ENCODE measurements around the gene TNFSF9. TPM values are rescaled to one million over a fixed set of nuclear protein-coding genes. Genes with fewer than 3 reads are reported as not detected.

TNFSF9 gene
- total RNA-seq, 2 donors from 2014 or later = 0.68 to 3.9 TPM

- WGBS, 2 experiments (ENCODE audit: insufficient coverage in 1 of 2, insufficient read length in 1 of 2) = 67 to 82% methylated on average over 1 to 2 of the region's 2 CpGs
- no peak overlapping the region for H3K27ac ChIP-seq (ENCODE audit: low read depth, low read length)
- Mint-ChIP-seq H3K27ac (no peak overlapping the region), H3K27me3 (ENCODE audit: insufficient read depth) (peaks cover 15% of the 10 kb centered on the region), H3K36me3 (ENCODE audit: low read depth) (no peaks in the 10 kb centered on the region), H3K9me3 (peaks cover 3% of the 10 kb centered on the region), H3K4me1 (peaks cover 1% of the 10 kb centered on the region), H3K4me3 (no peak overlapping the region)
- no peak overlapping the region for H3K9ac ChIP-seq (ENCODE audit: extremely low read depth, low read length, poor library complexity, severe bottlenecking)
- TF ChIP-seq CTCF (conservative IDR thresholded peaks at IDR 0.05) = no peak
- no peak for DNase-seq
- no peaks in the 10 kb centered on the region for H3K27me3 ChIP-seq (ENCODE audit: control insufficient read depth, insufficient read depth, low read length, poor library complexity, severe bottlenecking)
- no peaks in the 10 kb centered on the region for H3K4me1 ChIP-seq (ENCODE audit: control insufficient read depth, insufficient read depth, low read length)
- H3K36me3 ChIP-seq (ENCODE audit: control insufficient read depth, insufficient read depth, low read length) = no peaks in the 10 kb centered on the region
- H3K4me3 ChIP-seq (ENCODE audit: low read length) = no peak overlapping the region
- no peaks in the 10 kb centered on the region for H3K9me3 ChIP-seq (ENCODE audit: control insufficient read depth, low read length)
Measured at GRCh38 chr19:6519289-6519688, 11.5 kb upstream of the TNFSF9 start.

DNA sequence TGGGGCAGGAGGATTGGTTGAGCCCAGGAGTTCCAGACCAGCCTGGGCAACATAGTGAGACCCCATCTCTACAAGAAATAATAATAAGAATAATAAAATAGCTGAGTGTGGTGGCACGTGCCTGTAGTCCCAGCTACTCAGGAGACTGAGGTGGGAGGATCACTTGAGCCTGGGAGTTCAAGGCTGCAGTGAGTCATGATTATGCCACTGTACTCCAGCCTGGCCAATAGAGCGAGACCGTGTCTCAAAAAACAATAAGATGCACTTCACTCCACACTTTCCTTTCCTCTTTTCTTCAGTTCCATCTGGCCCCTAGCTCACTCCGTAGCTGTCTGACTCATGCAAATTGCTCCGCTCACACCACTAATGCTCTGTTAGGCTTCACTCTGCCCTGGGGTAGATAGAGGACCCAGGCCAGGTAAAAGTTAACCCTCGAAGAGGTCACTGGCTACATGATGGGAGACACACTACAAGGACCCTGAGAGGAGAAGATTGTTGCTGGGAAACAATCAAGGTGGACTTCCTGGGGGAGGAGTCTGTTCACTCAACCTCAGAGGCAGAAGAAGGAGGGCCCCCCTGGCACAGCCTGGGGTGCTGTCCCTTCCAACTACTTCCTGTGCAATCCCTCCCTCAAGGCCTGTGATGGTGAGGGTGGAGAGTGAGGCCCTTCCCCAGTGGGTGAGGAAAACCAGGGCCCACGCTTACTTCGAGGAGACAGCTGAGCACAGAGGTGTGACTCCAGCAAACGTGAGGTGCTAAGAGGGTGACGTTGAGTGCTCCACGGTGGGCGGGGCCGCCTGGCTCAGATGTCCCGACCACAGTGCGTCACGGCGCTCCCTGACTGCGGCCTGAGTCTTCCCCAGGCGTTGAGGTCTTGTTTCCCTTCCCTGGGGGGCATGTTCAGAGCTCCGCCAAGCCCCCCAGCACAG lies 8.8 kb upstream of the TNFSF9 start:
- H3K27ac Mint-ChIP-seq = no peak overlapping the region
- Histone ChIP-seq H3K9ac (ENCODE audit: extremely low read depth, low read length, poor library complexity, severe bottlenecking) (no peak overlapping the region), H3K36me3 (ENCODE audit: control insufficient read depth, insufficient read depth, low read length) (no peaks in the 10 kb centered on the region), H3K4me3 (ENCODE audit: low read length) (no peak overlapping the region), H3K27ac (ENCODE audit: low read depth, low read length) (no peak overlapping the region), H3K27me3 (ENCODE audit: control insufficient read depth, insufficient read depth, low read length, poor library complexity, severe bottlenecking) (no peaks in the 10 kb centered on the region), H3K4me1 (ENCODE audit: control insufficient read depth, insufficient read depth, low read length) (no peaks in the 10 kb centered on the region), H3K9me3 (ENCODE audit: control insufficient read depth, low read length) (no peaks in the 10 kb centered on the region)
- DNase-seq = no peak
- H3K27me3 Mint-ChIP-seq (ENCODE audit: insufficient read depth) = peaks cover 15% of the 10 kb centered on the region
- no peaks in the 10 kb centered on the region for H3K36me3 Mint-ChIP-seq (ENCODE audit: low read depth)
- H3K9me3 Mint-ChIP-seq = no peaks in the 10 kb centered on the region
- no peak overlapping the region for H3K4me3 Mint-ChIP-seq
- WGBS, 2 experiments (ENCODE audit: insufficient coverage in 1 of 2, insufficient read length in 1 of 2) = 72 to 79% methylated on average over 18 to 20 of the region's 20 CpGs
- no peak for TF ChIP-seq CTCF (conservative IDR thresholded peaks at IDR 0.05)
- H3K4me1 Mint-ChIP-seq = no peaks in the 10 kb centered on the region

DNA sequence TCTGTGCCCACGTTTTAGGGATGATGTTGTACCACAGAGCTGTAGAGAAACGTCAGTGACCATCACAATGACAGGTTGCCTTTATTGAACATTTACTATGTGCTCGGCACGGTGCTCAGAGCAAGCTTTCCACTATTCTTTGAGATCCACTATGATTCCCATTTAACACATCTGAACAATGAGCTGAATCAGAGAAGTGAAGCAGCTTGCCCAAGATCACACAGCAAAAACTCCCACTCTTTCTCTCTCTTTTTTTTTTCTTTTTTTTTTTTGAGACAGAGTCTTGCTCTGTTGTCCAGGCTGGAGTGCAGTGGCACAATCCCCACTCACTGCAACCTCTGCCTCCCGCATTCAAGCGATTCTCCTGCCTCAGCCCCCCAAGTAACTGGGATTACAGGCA lies 8.1 kb upstream of the TNFSF9 start:
- Histone ChIP-seq H3K9me3 (ENCODE audit: control insufficient read depth, low read length) (no peaks in the 10 kb centered on the region), H3K4me1 (ENCODE audit: control insufficient read depth, insufficient read depth, low read length) (no peaks in the 10 kb centered on the region), H3K9ac (ENCODE audit: extremely low read depth, low read length, poor library complexity, severe bottlenecking) (no peak overlapping the region), H3K27me3 (ENCODE audit: control insufficient read depth, insufficient read depth, low read length, poor library complexity, severe bottlenecking) (no peaks in the 10 kb centered on the region), H3K27ac (ENCODE audit: low read depth, low read length) (no peak overlapping the region), H3K36me3 (ENCODE audit: control insufficient read depth, insufficient read depth, low read length) (no peaks in the 10 kb centered on the region), H3K4me3 (ENCODE audit: low read length) (no peak overlapping the region)
- Mint-ChIP-seq H3K4me1 (no peaks in the 10 kb centered on the region), H3K27ac (no peak overlapping the region), H3K4me3 (no peak overlapping the region), H3K9me3 (no peaks in the 10 kb centered on the region), H3K27me3 (ENCODE audit: insufficient read depth) (peaks cover 12% of the 10 kb centered on the region), H3K36me3 (ENCODE audit: low read depth) (no peaks in the 10 kb centered on the region)
- no peak for DNase-seq
- 73 to 85% methylated on average over 6 of the region's 6 CpGs for WGBS, 2 experiments (ENCODE audit: insufficient coverage in 1 of 2, insufficient read length in 1 of 2)
- no peak for TF ChIP-seq CTCF (conservative IDR thresholded peaks at IDR 0.05)

All from endodermal cell (in vitro differentiated cells).